K562 (cell line): ENCODE data around the gene AFDN. TPM values are rescaled to one million over a fixed set of nuclear protein-coding genes. Genes with fewer than 3 reads are reported as not detected.
A peak's percentile ranks its signal among the peaks of the same experiment; 100 is the strongest.

Source experiments
- BHLHE40 ChIP-seq: IDR thresholded peaks from 2 replicates; pipeline ENCODE4 v1.6.1; 2011; ENCODE audit warnings: low read length, improper control_type of control experiment
- CUX1 ChIP-seq: fragments of 200-800 bp; sonication (Bioruptor generic); IDR thresholded peaks from 2 replicates; pipeline ENCODE4 v1.6.1; 2016; ENCODE audit warnings: missing genetic modification characterization, missing compliant biosample characterization
- FOXA1 ChIP-seq: fragments of 450-650 bp; IDR thresholded peaks from 2 replicates; pipeline ENCODE4 v1.6.1; 2016; ENCODE audit warnings: mild to moderate bottlenecking, borderline replicate concordance
- KLF16 ChIP-seq: IDR thresholded peaks from 2 replicates; pipeline ENCODE4 v1.6.1; 2016; ENCODE audit warnings: antibody characterized with exemption
- MCM7 ChIP-seq, 2 experiments: fragments of 450-650 bp; IDR thresholded peaks; 2 replicates each; pipeline ENCODE4 v1.6.1; 2016 to 2018
- MEF2A ChIP-seq: IDR thresholded peaks from 2 replicates; pipeline ENCODE4 v1.6.1; 2011; ENCODE audit warnings: low read depth, mild to moderate bottlenecking, low read length, moderate library complexity; ENCODE audit not compliant: control insufficient read depth
- MEF2D ChIP-seq: conservative IDR thresholded peaks from 2 replicates; pipeline ENCODE4 v1.6.1; 2016; ENCODE audit warnings: low read depth, missing genetic modification characterization, missing compliant biosample characterization
- NBN ChIP-seq: fragments of 450-650 bp; IDR thresholded peaks from 2 replicates; pipeline ENCODE4 v1.6.1; 2016; ENCODE audit warnings: low read depth, mild to moderate bottlenecking
- OTX1 ChIP-seq: fragments of 450-650 bp; formaldehyde crosslinking; IDR thresholded peaks from 2 replicates; pipeline ENCODE4 v1.4.0; 2022; ENCODE audit warnings: mild to moderate bottlenecking
- PHF21A ChIP-seq: fragments of 450-650 bp; IDR thresholded peaks from 2 replicates; pipeline ENCODE4 v1.6.1; 2017; ENCODE audit warnings: low read depth, borderline replicate concordance
- PRPF4 ChIP-seq: fragments of 200-400 bp; formaldehyde crosslinking; IDR thresholded peaks from one replicate; pipeline ENCODE4 v1.6.1; 2017; ENCODE audit warnings: low read length, low read depth, mild to moderate bottlenecking; ENCODE audit not compliant: insufficient read depth, poor library complexity, severe bottlenecking
- RFX5 ChIP-seq: IDR thresholded peaks from 2 replicates; pipeline ENCODE4 v1.6.1; 2011; ENCODE audit warnings: low read depth, mild to moderate bottlenecking, improper control_type of control experiment, low read length
- SMARCA4 ChIP-seq: fragments of 450-650 bp; IDR thresholded peaks from 2 replicates; pipeline ENCODE4 v1.6.1; 2016
- ZBTB40 ChIP-seq, 2 experiments: fragments of 450-650 bp in 1 of 2; sonication (generic) in 1 of 2; formaldehyde crosslinking in 1 of 2; IDR thresholded peaks; 2 replicates each; pipeline versions ENCODE4 v1.7.1 to v1.9.0; 2016 to 2022; ENCODE audit warnings: inconsistent platforms in 1 of 2, mild to moderate bottlenecking in 1 of 2, missing genetic modification reagents in 1 of 2
- ZNF324 ChIP-seq: fragments of 250-450 bp; sonication (Bioruptor Pico); IDR thresholded peaks from 2 replicates; pipeline ENCODE4 v1.4.0; 2020; ENCODE audit warnings: mild to moderate bottlenecking
- polyA plus RNA-seq, 8 experiments: library from polyadenylated mRNA; depleted of rRNA in 4 of 8; stranded (reverse) in 5 of 8; unstranded in 3 of 8; fragments of >200 nt; fragmentation: Nextera tagmentation in 2 of 8; fragmentation: Illumina TruSeq in 1 of 8; extraction: Ambion mirVana in 2 of 8; extraction: Trizol in 1 of 8; gene quantifications; 2 replicates each; pipeline versions ENCODE4 v1.2.1 to v1.2.3, GENCODE V29; 2011 to 2014; ENCODE audit warnings: inconsistent platforms in 1 of 8, missing spikeins in 1 of 8
- total RNA-seq, 7 experiments: library from RNA; depleted of rRNA in 6 of 7; stranded (reverse); fragments of >200 nt in 6 of 7; fragmentation: Illumina TruSeq in 2 of 7; extraction: Trizol in 2 of 7; gene quantifications; 2 replicates each; pipeline versions ENCODE4 v1.2.1 to v1.2.3, GENCODE V29; 2011 to 2021; ENCODE audit warnings: low replicate concordance in 1 of 7

Gene AFDN
- total and polyA plus RNA-seq, 9 of the 15 experiments (the other 6 are each of a cell fraction or from before 2014, with no cell fraction given) = 7.2 to 129 (median 105) TPM

DNA sequence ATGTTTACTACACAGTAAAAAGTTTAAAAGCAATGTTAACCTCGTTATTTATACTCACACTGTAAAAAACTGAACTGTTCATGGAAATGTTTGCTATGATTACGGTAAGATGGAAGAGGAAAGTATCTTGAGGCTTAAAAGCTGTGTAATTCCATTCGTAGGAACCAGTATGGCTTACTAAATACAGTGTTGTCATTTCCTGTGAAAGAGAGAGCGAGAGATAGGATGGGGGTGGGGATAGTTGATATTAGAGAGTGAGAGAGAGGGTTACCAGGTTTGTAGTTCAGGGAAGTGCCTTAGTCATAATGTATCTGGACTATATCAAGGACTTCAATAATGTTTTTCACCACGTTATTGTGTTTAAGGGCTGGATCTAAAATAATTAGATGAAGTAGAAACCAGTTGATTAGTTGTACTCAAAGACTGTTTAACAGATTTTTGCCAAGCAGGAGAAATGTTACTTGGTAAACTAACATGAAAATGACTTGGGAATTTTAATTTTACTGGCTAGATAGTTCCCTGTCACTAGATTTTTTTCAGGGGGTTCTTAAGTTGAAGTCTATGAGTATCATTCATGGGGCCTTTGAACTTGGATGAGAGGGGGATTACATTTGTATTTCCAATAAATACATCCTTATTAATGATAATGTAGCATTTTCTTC, 30.4 kb downstream of the AFDN start (continued):
- TF ChIP-seq FOXA1 (no peak), CUX1 (CRISPR knock-in tag) (no peak), MCM7 (IDR thresholded peaks at IDR 0.05) (no peak), ZBTB40 (IDR thresholded peaks at IDR 0.05) (peak; percentile 77), ZBTB40 (CRISPR knock-in tag; IDR thresholded peaks at IDR 0.05) (no peak), KLF16 (no peak), ZNF324 (CRISPR knock-in tag) (no peak), PHF21A (no peak), PRPF4 (no peak), MEF2D (tag) (0 out of 2 replicates have a peak, but pooled peaks have one; percentile 37), OTX1 (CRISPR knock-in tag) (no peak), RFX5 (no peak), BHLHE40 (0 out of 2 replicates have a peak, but pooled peaks have one; percentile 16), NBN (peak; percentile 90; the same call in 1 of the 2 replicates), MEF2A (no peak), SMARCA4 (peak; percentile 95)
